Muscle of arm (tissue), 12 donors: ENCODE results near the gene ZNF784. TPM values are rescaled to one million over a fixed set of nuclear protein-coding genes. Genes with fewer than 3 reads are reported as not detected.

Experiments
- DNase-seq: peaks from one replicate; pipeline ENCODE4 v3.0.0-alpha.2; 2013
- polyA plus RNA-seq, 12 donors: library from polyadenylated mRNA; unstranded; fragments of 120-200 nt; gene quantifications; one replicate each; pipeline ENCODE4 v1.2.1, GENCODE V29; 2013; ENCODE audit not compliant: insufficient read length in 12 of 12

Gene ZNF784
- polyA plus RNA-seq, 12 donors, result 5.6 to 14.3 (median 6.5) TPM; not detected in 1

GRCh38 chr19:55622242-55622969, 2.0 kb downstream of the ZNF784 start:
- no peak for DNase-seq

- DNase-seq, result no peak
Measured at GRCh38 chr19:55621673-55622231, 2.6 kb downstream of the ZNF784 start.

GRCh38 chr19:55621205-55621672, 3.1 kb downstream of the ZNF784 start:
- no peak for DNase-seq

GRCh38 chr19:55620410-55621204, 3.8 kb downstream of the ZNF784 start:
- no peak for DNase-seq

DNA sequence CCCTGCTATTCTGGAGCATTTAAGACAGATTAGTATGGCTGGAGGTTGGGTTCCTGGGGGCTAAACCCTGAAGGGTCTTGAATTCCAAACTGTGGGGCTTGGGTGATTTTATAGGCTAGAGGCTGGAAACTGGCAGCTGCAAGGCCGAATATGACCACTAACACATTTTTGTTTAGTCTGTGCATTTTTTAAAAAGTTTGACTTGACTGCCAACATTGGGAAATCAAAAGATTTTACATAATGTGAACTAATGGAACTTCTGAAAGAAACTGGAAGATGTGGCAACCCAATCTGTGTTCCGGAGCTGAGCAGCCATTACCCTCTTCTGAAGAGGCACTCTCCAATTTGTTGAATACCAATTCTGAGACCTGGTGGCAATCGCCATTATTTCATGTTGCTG, 5.1 kb downstream of the ZNF784 start:
- DNase-seq, result no peak

- no peak for DNase-seq
Measured at GRCh38 chr19:55618426-55618825, 5.9 kb downstream of the ZNF784 start.

GRCh38 chr19:55617426-55617825, 6.9 kb downstream of the ZNF784 start:
- no peak for DNase-seq

DNA sequence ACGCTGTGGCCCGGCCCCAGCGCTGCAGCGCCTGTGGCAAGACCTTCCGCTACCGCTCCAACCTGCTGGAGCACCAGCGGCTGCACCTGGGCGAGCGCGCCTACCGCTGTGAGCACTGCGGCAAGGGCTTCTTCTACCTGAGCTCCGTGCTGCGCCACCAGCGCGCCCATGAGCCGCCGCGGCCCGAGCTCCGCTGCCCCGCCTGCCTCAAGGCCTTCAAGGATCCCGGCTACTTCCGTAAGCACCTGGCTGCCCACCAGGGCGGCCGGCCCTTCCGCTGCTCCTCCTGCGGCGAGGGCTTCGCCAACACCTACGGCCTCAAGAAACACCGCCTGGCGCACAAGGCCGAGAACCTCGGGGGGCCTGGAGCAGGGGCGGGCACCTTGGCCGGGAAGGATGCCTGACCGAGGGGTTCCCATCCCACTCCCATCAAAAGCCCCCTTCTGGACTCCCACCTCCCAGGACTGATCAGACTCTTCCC, 7.9 kb downstream of the ZNF784 start:
- DNase-seq, result no peak

- DNase-seq, result no peak
Measured at GRCh38 chr19:55615543-55616394, 8.6 kb downstream of the ZNF784 start.

DNA sequence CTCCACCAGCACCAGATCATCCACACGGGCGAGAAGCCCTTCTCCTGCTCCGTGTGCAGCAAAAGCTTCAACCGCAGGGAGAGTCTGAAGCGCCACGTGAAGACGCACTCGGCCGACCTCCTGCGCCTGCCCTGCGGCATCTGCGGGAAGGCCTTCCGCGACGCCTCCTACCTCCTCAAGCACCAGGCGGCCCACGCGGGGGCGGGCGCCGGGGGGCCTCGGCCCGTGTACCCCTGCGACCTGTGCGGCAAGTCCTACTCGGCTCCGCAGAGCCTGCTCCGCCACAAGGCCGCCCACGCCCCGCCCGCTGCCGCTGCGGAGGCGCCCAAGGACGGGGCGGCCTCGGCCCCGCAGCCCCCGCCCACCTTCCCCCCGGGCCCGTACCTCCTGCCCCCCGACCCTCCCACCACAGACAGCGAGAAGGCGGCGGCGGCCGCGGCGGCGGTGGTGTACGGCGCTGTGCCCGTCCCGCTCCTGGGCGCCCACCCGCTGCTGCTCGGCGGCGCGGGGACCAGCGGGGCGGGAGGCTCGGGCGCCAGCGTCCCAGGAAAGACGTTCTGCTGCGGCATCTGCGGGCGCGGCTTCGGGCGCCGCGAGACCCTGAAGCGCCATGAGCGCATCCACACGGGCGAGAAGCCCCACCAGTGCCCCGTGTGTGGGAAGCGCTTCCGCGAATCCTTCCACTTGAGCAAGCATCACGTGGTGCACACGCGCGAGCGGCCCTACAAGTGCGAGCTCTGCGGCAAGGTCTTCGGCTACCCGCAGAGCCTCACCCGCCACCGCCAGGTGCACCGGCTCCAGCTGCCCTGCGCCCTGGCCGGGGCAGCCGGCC, 9.4 kb downstream of the ZNF784 start:
- no peak for DNase-seq

DNA sequence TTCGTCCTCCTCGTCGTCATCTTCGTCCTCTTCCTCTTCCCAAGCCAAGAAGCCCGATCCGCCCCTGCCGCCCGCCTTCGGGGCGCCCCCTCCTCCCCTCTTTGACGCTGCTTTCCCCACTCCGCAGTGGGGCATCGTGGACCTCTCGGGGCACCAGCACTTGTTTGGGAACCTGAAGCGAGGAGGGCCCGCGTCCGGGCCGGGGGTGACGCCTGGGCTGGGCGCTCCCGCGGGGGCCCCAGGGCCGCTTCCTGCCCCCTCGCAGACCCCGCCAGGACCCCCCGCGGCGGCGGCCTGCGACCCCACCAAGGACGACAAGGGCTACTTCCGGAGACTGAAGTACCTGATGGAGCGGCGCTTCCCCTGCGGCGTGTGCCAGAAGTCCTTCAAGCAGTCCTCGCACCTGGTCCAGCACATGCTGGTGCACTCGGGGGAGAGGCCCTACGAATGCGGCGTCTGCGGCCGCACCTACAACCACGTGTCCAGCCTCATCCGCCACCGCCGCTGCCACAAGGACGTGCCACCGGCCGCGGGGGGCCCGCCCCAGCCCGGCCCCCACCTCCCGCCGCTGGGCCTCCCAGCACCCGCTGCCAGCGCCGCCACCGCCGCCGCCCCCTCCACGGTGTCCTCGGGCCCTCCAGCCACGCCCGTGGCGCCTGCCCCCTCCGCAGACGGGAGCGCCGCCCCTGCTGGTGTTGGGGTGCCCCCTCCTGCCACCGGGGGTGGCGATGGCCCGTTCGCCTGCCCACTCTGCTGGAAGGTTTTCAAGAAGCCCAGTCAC, 10.2 kb downstream of the ZNF784 start:
- DNase-seq, result no peak

DNA sequence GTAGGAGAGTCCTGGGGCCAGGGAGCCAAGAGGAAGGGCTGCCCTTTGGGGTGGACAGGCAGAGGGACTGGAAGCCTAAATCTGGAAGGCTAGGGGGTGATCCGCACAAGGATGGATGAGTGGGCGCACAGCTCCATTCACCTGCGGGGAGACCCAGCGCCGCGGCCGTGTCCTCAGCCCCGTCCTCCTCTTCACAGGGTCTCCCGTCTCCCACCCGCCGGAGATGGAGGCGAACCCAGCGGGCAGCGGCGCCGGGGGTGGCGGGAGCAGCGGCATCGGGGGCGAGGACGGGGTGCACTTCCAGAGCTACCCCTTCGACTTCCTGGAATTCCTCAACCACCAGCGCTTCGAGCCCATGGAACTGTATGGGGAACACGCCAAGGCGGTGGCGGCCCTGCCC, 11.0 kb downstream of the ZNF784 start:
- DNase-seq, result no peak

GRCh38 chr19:55611983-55612645, 12.3 kb downstream of the ZNF784 start:
- DNase-seq, result no peak

GRCh38 chr19:55611300-55611982, 12.9 kb downstream of the ZNF784 start:
- no peak for DNase-seq

GRCh38 chr19:55609326-55609725, 15.0 kb downstream of the ZNF784 start:
- DNase-seq, result no peak

GRCh38 chr19:55606817-55607216, 17.5 kb downstream of the ZNF784 start:
- DNase-seq, result no peak

DNA sequence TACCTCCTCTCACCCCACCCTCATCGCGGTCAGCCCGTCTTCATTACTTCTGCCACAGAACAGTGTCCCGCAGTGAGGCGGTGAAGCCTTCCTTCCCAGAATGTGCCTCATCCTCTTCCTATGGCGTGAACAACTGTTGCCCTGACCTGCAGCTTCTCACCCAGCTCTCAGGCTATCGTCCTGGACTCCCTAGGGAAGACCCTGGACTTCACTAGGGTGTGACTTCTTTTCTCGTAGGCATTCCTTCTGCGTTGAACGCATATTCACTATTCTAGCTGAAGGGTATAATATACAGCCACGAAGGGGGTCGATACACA, 17.9 kb downstream of the ZNF784 start:
- DNase-seq, result no peak

- DNase-seq, result peak; percentile 79
Measured at GRCh38 chr19:55605637-55606470, 18.5 kb downstream of the ZNF784 start, which contains the start of gene ZNF865. ZNF865 (plus strand) TSS chr19:55605647; CDS start chr19:55613619, 7,972 bp downstream.
